NCI-H2107 treated with DMSO at 0.1 percent for 48 hours (cell line): Measurements from ENCODE around the gene GARIN5A.

ENCODE experiments used
- DNase-seq: peaks from one replicate; lab custom pipeline; 2025; ENCODE audit not compliant: unreplicated experiment; lab: John Stamatoyannopoulos, UW

GARIN5A gene

GRCh38 chr19:50435627-50436026, 41.0 kb downstream of the GARIN5A start:
- no peak for DNase-seq

- DNase-seq = no peak
Observed at GRCh38 chr19:50435221-50435620, 41.4 kb downstream of the GARIN5A start.

GRCh38 chr19:50434525-50434924, 42.1 kb downstream of the GARIN5A start:
- no peak for DNase-seq

- DNase-seq = no peak
Observed at GRCh38 chr19:50433201-50434180, 43.2 kb downstream of the GARIN5A start.

- DNase-seq = peak; percentile 21
Observed at GRCh38 chr19:50432221-50433028, 44.2 kb downstream of the GARIN5A start, which contains the start of gene MYBPC2. MYBPC2 (plus strand) TSS chr19:50432892; CDS start chr19:50432954, 62 bp downstream.

GRCh38 chr19:50431343-50432220, 45.1 kb downstream of the GARIN5A start:
- DNase-seq = peak; percentile 65

GRCh38 chr19:50430888-50431342, 45.7 kb downstream of the GARIN5A start:
- DNase-seq = no peak

GRCh38 chr19:50428772-50429463, 47.7 kb downstream of the GARIN5A start:
- DNase-seq = no peak

- no peak for DNase-seq
Observed at GRCh38 chr19:50427997-50428425, 48.6 kb downstream of the GARIN5A start.

GRCh38 chr19:50427318-50427925, 49.2 kb downstream of the GARIN5A start:
- DNase-seq = no peak

GRCh38 chr19:50425581-50425980, 51.1 kb downstream of the GARIN5A start:
- DNase-seq = no peak

- no peak for DNase-seq
Observed at GRCh38 chr19:50423279-50424113, 53.2 kb downstream of the GARIN5A start.

- no peak for DNase-seq
Observed at GRCh38 chr19:50422397-50423278, 54.0 kb downstream of the GARIN5A start.

- DNase-seq = no peak
Observed at GRCh38 chr19:50420808-50421207, 55.8 kb downstream of the GARIN5A start.

GRCh38 chr19:50420127-50420526, 56.5 kb downstream of the GARIN5A start:
- DNase-seq = no peak

GRCh38 chr19:50419580-50420035, 57.0 kb downstream of the GARIN5A start:
- no peak for DNase-seq

GRCh38 chr19:50419022-50419579, 57.5 kb downstream of the GARIN5A start:
- DNase-seq = no peak
